Activated naive CD8-positive, alpha-beta T cell (primary cell): ENCODE measurements around the gene HNRNPAB.
A peak's percentile ranks its signal among the peaks of the same experiment; 100 is the strongest.
"Not testable (repeated sequence)": the region's sequence is repeated elsewhere in the genome, so short reads cannot be mapped to it uniquely, and the experiment has no call there.

Experiments
- H3K27ac Mint-ChIP-seq: one replicate; pipeline ENCODE4 v1.8.0; 2021; ENCODE audit warnings: mixed read lengths
- H3K27me3 Mint-ChIP-seq: one replicate; pipeline ENCODE4 v1.8.0; 2021; ENCODE audit warnings: mixed read lengths
- H3K36me3 Mint-ChIP-seq: one replicate; pipeline ENCODE4 v1.8.0; 2021; ENCODE audit warnings: mixed read lengths
- H3K4me1 Mint-ChIP-seq: one replicate; pipeline ENCODE4 v1.8.0; 2021; ENCODE audit warnings: low read depth, mixed read lengths
- H3K4me3 Mint-ChIP-seq: one replicate; pipeline ENCODE4 v1.8.0; 2021; ENCODE audit warnings: mild to moderate bottlenecking, mixed read lengths
- H3K9me3 Mint-ChIP-seq: one replicate; pipeline ENCODE4 v1.8.0; 2021; ENCODE audit warnings: low read depth, mixed read lengths

The HNRNPAB gene

DNA sequence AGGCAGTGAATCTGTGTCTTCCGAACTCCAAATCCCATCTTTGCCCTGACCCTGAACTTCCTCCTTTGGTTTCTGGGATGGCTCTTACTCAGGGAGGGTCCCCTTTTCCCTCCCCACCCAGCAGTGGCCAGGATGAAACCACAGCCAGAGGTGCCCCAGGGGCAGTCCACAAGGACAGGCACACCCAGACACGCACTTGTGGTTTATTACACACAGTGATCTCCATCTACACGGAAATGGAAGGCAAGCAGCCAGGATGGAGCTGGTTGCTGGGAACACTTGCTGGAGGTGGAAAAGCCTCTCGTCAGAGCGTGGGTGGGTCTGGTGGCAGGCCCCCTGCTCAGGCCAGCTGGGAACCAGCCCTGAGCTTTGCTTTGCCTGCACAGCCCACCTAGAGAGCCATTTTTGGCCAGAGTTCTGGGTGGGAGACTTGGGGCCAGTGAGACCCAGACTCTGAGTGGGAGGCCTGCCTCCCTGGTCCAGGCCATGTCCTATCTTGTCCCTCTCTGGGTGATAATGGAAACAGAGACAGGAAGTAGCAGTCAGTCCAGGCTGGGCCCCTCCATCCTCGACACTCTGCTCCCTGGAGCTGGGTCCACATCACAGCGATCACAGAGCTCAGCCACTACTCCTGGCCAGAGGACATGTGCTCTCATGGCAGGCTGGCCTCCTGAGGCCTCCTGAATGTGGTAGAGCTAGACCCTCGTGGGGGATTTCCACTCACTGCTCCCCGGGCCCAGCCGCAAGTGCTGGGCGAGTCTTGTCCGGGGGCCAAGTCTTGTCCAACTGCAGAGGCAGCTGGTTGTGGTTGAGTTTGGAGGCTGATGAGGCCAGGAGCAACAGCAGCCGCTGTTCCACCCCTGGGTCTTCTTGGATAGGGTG lies 33.3 kb downstream of the HNRNPAB start:
- Mint-ChIP-seq H3K9me3 (no peaks in the 10 kb centered on the region), H3K36me3 (no peaks in the 10 kb centered on the region), H3K27me3 (no peaks in the 10 kb centered on the region), H3K4me3 (peak overlapping the region; percentile 32), H3K4me1 (peaks cover 66% of the 10 kb centered on the region), H3K27ac (peak overlapping the region; percentile 88)

- peak overlapping the region; percentile 32 for H3K4me3 Mint-ChIP-seq
- no peaks in the 10 kb centered on the region for H3K36me3 Mint-ChIP-seq
- no peaks in the 10 kb centered on the region for H3K9me3 Mint-ChIP-seq
- peak overlapping the region; percentile 88 for H3K27ac Mint-ChIP-seq
- H3K27me3 Mint-ChIP-seq = no peaks in the 10 kb centered on the region
- H3K4me1 Mint-ChIP-seq = peaks cover 64% of the 10 kb centered on the region
Observed at GRCh38 chr5:178238313-178238635, 33.9 kb downstream of the HNRNPAB start.

DNA sequence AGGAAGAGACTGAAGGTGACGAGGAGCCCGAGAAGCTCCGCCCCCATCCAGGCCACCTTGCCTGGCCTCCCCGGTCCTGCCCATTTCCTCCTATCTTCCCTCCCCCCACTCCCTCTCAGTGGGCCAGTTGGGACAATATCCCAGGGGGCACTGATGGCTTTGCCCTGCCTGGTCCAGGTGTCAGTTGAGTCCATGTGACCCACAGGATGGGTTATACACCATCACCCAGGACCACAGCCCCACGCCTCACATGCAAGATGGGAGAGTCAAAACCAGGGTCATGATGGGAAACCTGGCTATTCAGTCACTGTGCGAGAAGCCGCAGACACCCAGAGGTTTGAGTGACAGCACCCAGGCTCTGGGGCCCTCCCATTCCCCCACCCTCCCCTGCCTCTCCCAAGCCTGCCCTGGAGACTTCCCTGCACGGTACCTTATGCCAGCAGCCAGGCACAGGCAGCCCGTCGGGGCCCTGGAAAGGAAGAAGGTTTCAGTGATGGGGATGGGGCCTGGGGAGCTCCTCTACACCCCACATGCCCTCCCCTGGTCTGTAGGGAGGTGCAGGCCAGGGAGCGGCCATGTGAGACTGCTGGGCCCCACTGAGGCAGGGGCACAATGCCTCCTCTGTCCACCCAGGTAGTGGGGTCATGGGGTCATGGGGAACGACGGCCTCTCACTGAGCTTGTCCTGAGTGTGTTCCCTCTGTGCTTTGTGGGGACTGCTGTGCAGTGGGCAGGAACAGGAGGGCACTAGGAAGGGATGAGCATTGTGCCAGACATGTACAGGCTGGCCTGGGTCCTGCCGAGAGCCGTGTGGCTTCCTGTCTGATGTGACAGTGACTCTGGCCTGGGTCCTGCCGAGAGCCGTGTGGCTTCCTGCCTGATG lies 34.6 kb downstream of the HNRNPAB start:
- H3K9me3 Mint-ChIP-seq = no peaks in the 10 kb centered on the region
- H3K36me3 Mint-ChIP-seq = no peaks in the 10 kb centered on the region
- no peaks in the 10 kb centered on the region for H3K27me3 Mint-ChIP-seq
- H3K4me1 Mint-ChIP-seq = peaks cover 61% of the 10 kb centered on the region
- H3K27ac Mint-ChIP-seq = peak overlapping the region; percentile 88
- no peak overlapping the region for H3K4me3 Mint-ChIP-seq

GRCh38 chr5:178239626-178240301 lies 35.4 kb downstream of the HNRNPAB start:
- H3K9me3 Mint-ChIP-seq, H3K36me3 Mint-ChIP-seq, H3K27me3 Mint-ChIP-seq: not testable (repeated sequence)
- H3K4me3 Mint-ChIP-seq = peak overlapping the region; percentile 46
- H3K27ac Mint-ChIP-seq = peak overlapping the region; percentile 89
- peaks cover 58% of the 10 kb centered on the region for H3K4me1 Mint-ChIP-seq

DNA sequence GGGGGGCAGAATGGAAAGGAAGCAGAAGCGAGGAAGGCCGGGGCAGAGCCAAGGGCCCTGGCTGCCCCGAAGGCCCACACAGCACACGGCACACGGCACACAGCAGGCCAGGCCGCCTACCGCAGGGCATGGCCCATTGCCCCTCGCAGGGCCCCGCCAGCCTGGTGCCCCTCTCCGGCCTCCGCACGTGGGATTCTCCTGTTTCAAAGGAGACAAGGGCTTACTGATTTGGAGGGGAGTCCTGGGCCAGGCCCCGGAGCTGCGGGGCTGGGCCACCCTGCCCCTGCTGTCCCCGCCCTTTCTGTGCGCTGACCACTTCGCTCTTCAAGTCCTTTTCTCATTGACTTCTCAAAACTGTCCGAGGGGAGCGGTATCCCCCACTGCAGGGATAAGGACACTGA lies 36.0 kb downstream of the HNRNPAB start:
- peak overlapping the region; percentile 71 for H3K4me3 Mint-ChIP-seq
- H3K27me3 Mint-ChIP-seq = no peaks in the 10 kb centered on the region
- peak overlapping the region; percentile 93 for H3K27ac Mint-ChIP-seq
- H3K4me1 Mint-ChIP-seq = peaks cover 53% of the 10 kb centered on the region
- no peaks in the 10 kb centered on the region for H3K36me3 Mint-ChIP-seq
- no peaks in the 10 kb centered on the region for H3K9me3 Mint-ChIP-seq

DNA sequence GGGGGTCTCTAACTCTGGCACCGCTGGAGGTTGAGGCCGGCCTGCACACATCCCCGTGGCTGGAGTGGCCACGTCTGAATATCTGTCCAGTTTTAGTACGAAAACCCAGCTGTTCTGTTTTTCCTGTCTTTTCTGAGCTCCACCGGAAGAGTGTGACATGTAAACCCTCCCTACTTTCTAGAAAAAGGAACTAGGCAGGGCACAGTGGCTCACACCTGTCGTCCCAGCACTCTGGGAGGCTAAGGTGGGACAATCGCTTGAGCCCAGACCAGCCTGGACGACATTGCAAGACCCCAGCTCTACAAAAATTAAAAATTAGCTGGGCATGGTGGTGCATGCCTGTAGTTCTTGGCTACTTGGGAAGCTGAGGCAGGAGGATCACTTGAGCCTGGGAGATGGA lies 36.4 kb downstream of the HNRNPAB start:
- H3K4me3 Mint-ChIP-seq = peak overlapping the region; percentile 71
- H3K36me3 Mint-ChIP-seq = no peaks in the 10 kb centered on the region
- H3K27ac Mint-ChIP-seq = peak overlapping the region; percentile 93
- peaks cover 49% of the 10 kb centered on the region for H3K4me1 Mint-ChIP-seq
- no peaks in the 10 kb centered on the region for H3K9me3 Mint-ChIP-seq
- H3K27me3 Mint-ChIP-seq = no peaks in the 10 kb centered on the region

GRCh38 chr5:178241231-178241663 lies 36.9 kb downstream of the HNRNPAB start:
- Mint-ChIP-seq H3K9me3 (no peaks in the 10 kb centered on the region), H3K27me3 (no peaks in the 10 kb centered on the region), H3K36me3 (no peaks in the 10 kb centered on the region), H3K4me3 (peak overlapping the region; percentile 71), H3K27ac (peak overlapping the region; percentile 93), H3K4me1 (peaks cover 47% of the 10 kb centered on the region)

DNA sequence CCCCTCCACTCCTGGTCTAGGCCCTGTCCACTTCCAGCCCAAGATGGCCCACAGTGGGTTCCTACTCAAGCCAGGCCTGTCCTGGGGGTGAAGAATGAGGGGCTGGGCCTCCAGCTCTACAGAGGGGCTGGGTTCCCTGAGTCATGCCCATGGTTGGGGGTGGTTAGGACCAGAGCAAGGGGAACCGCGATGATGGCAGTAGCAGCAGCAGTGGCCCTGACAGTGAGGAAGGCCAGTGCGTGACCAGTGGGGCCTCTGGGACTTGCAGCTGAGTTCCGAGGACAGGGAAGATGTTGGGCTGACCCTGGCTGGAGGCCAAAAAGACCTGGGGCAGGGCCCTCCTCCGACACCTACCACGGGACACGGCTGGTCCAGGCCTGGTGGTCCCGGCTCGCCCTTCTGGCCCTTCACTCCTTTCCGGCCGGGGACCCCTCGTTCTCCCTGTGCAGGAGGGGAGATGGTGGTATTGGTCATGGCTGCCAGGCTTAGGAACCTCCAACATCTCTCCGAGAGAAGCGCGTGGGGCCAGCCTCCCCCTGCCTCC lies 37.4 kb downstream of the HNRNPAB start:
- Mint-ChIP-seq H3K4me1 (peaks cover 43% of the 10 kb centered on the region), H3K4me3 (no peak overlapping the region), H3K9me3 (no peaks in the 10 kb centered on the region), H3K27ac (no peak overlapping the region), H3K36me3 (no peaks in the 10 kb centered on the region), H3K27me3 (no peaks in the 10 kb centered on the region)

GRCh38 chr5:178242416-178242815 lies 38.1 kb downstream of the HNRNPAB start:
- H3K4me1 Mint-ChIP-seq = peaks cover 42% of the 10 kb centered on the region
- peak overlapping the region; percentile 78 for H3K27ac Mint-ChIP-seq
- H3K36me3 Mint-ChIP-seq = no peaks in the 10 kb centered on the region
- H3K9me3 Mint-ChIP-seq = no peaks in the 10 kb centered on the region
- peak overlapping the region; percentile 43 for H3K4me3 Mint-ChIP-seq
- no peaks in the 10 kb centered on the region for H3K27me3 Mint-ChIP-seq

- no peak overlapping the region for H3K4me3 Mint-ChIP-seq
- H3K36me3 Mint-ChIP-seq = no peaks in the 10 kb centered on the region
- peaks cover 38% of the 10 kb centered on the region for H3K4me1 Mint-ChIP-seq
- no peaks in the 10 kb centered on the region for H3K9me3 Mint-ChIP-seq
- H3K27me3 Mint-ChIP-seq = no peaks in the 10 kb centered on the region
- H3K27ac Mint-ChIP-seq = no peak overlapping the region
Observed at GRCh38 chr5:178244576-178244975, 40.2 kb downstream of the HNRNPAB start.

DNA sequence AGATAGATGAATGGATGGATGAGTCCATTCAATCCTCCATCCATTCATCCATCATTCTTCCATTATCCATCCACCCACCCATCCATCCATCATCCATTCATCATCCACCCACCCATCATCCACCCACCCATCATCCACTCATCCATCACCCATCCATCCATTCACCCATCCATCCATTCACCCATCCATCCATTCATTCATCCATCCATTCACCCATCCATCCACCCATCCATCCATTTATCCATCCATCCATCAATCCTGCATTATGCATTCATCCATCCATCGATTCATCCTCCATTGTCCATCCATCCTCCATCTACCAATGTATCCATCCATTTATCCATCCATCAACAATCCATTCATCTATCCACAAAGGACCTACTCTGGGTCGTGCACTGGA lies 41.1 kb downstream of the HNRNPAB start:
- no peak overlapping the region for H3K27ac Mint-ChIP-seq
- no peak overlapping the region for H3K4me3 Mint-ChIP-seq
- no peaks in the 10 kb centered on the region for H3K36me3 Mint-ChIP-seq
- peaks cover 40% of the 10 kb centered on the region for H3K4me1 Mint-ChIP-seq
- H3K27me3 Mint-ChIP-seq = no peaks in the 10 kb centered on the region
- no peaks in the 10 kb centered on the region for H3K9me3 Mint-ChIP-seq

- H3K27ac Mint-ChIP-seq = peak overlapping the region; percentile 54
- peaks cover 34% of the 10 kb centered on the region for H3K4me1 Mint-ChIP-seq
- H3K4me3 Mint-ChIP-seq = no peak overlapping the region
- no peaks in the 10 kb centered on the region for H3K36me3 Mint-ChIP-seq
- no peaks in the 10 kb centered on the region for H3K9me3 Mint-ChIP-seq
- H3K27me3 Mint-ChIP-seq = no peaks in the 10 kb centered on the region
Observed at GRCh38 chr5:178246624-178247279, 42.4 kb downstream of the HNRNPAB start.

DNA sequence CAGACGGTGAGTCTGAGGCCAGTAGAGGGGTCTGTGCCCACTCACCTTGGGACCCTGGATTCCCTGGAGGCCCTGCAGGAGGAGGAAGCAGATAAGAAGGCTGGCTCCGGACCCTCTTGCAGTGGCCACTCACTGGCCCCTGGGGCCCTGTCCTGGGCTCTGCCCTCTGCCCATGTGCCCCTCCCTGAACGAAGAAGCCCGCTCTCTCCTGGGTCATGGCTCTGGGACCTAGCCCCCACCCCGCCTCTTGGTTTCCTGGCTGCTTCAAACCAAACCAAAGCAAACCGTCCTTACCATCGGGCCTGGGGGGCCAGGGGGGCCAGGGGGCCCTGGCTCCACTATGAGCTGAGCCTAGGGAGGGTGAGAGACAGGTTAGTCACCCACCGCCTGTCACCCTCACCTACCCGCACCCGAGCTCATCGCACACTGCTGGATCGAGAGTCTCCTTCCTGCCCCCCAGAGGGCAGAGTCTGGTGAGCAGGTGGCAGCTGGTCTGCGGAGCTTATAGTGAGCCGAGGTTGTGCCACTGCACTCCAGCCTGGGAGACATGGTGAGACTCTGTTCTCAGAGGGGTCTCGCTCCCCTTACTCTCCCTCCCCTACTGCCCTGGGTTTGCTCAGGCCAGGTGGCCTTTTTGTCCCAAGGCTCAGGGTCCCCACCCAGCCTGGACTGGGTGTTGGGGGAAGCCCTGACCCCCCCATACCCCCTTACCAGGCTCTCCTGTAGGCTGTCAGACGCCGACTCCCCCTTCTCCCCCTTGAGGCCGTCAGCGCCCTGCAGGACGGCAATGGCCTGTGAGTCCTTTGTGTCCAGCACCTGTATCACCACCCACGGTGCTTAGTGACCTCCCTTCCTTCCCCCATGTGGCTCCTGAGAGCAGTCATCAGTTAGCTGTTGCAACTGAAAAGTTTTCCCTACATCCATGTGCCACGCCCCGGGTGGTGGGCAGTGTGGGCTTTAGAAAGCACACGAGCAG lies 43.4 kb downstream of the HNRNPAB start:
- Mint-ChIP-seq H3K27ac (no peak overlapping the region), H3K9me3 (no peaks in the 10 kb centered on the region), H3K4me3 (no peak overlapping the region), H3K4me1 (peaks cover 31% of the 10 kb centered on the region), H3K27me3 (no peaks in the 10 kb centered on the region), H3K36me3 (no peaks in the 10 kb centered on the region)
